Suprapubic skin (tissue), 4 donors: ENCODE results near the gene SPC24. TPM values are rescaled to one million over a fixed set of nuclear protein-coding genes. Genes with fewer than 3 reads are reported as not detected.
A peak's percentile ranks its signal among the peaks of the same experiment; 100 is the strongest.

Source experiments
- DNase-seq, 2 donors: peaks; one replicate each; pipeline ENCODE4 v3.0.0-alpha.2; 2019; ENCODE audit warnings: low spot score in 2 of 2
- H3K27ac ChIP-seq: fragments of 200-600 bp; sonication (generic); one replicate; pipeline ENCODE4 v1.5.1; 2019
- H3K27me3 ChIP-seq: fragments of 200-600 bp; sonication (generic); one replicate; pipeline ENCODE4 v1.5.1; 2019
- H3K36me3 ChIP-seq: fragments of 200-600 bp; sonication (generic); one replicate; pipeline ENCODE4 v1.5.1; 2019
- H3K4me1 ChIP-seq: fragments of 200-600 bp; sonication (generic); one replicate; pipeline ENCODE4 v1.5.1; 2019
- H3K4me3 ChIP-seq: fragments of 200-600 bp; sonication (generic); one replicate; pipeline ENCODE4 v1.5.1; 2019; ENCODE audit warnings: mild to moderate bottlenecking
- H3K9me3 ChIP-seq: fragments of 200-600 bp; sonication (generic); one replicate; pipeline ENCODE4 v1.5.1; 2019
- EP300 ChIP-seq: sonication (generic); formaldehyde crosslinking; IDR thresholded peaks from one replicate; pipeline ENCODE4 v1.6.1; 2017; ENCODE audit warnings: antibody characterized with exemption
- POLR2A ChIP-seq, 2 donors: fragments of 450-650 bp; IDR thresholded peaks; one replicate each; pipeline ENCODE4 v1.6.1; 2017; ENCODE audit warnings: antibody characterized with exemption in 2 of 2, mild to moderate bottlenecking in 2 of 2, moderate library complexity in 2 of 2
- POLR2AphosphoS5 ChIP-seq, 3 donors: sonication (generic); formaldehyde crosslinking; IDR thresholded peaks; one replicate each; pipeline ENCODE4 v1.6.1; 2017; ENCODE audit warnings: antibody characterized with exemption in 3 of 3
- WGBS: methylation state at CpG from one replicate; pipeline ENCODE4 v1.1.5; 2018; 5-methylcytosine and 5-hydroxymethylcytosine counted together
- total RNA-seq, 4 donors: library from RNA; depleted of rRNA; stranded (reverse); fragments of >200 nt; gene quantifications; one replicate each; pipeline ENCODE4 v1.1.0, GENCODE V29; 2016
- TF ChIP-seq, protein P1 (sequence below), 2 donors: fragments of 200-600 bp in 1 of 2; fragments of 450-650 bp in 1 of 2; sonication (generic) in 1 of 2; IDR thresholded peaks; one replicate each; pipeline ENCODE4 v1.5.1; 2016 to 2019; ENCODE audit warnings: antibody characterized with exemption in 2 of 2, mild to moderate bottlenecking in 1 of 2, moderate library complexity in 1 of 2

SPC24 gene
- total RNA-seq, 4 donors from 2014 or later, result 1.8 to 4.0 (median 3.7) TPM

DNA sequence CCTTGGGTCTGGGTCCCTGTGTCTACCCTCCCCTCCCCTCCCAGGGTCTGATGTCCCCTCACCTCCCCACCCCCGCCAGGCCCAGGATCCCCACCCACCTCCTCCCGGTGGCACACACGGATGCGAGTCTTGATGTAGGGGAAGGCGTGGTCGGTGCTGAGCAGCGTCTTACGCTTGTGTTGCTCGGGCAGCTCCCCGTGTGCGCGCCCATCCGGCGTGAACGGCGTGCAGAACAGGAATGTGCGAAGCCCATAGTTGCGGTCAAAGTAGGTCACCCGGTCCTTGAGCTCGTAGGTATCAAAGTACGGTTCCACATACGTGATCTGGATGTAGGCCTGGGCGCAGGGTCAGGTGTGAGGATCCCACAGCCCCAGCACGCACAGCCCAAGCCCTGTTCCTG, 46.2 kb upstream of the SPC24 start:
- H3K4me1 ChIP-seq, result peaks cover 44% of the 10 kb centered on the region
- WGBS, result 96% methylated on average over 22 of the region's 24 CpGs
- peaks cover 25% of the 10 kb centered on the region for H3K36me3 ChIP-seq
- H3K4me3 ChIP-seq, result no peak overlapping the region
- no peaks in the 10 kb centered on the region for H3K9me3 ChIP-seq
- H3K27ac ChIP-seq, result no peak overlapping the region
- no peak for DNase-seq
- no peaks in the 10 kb centered on the region for H3K27me3 ChIP-seq
- TF ChIP-seq, protein P1, sequence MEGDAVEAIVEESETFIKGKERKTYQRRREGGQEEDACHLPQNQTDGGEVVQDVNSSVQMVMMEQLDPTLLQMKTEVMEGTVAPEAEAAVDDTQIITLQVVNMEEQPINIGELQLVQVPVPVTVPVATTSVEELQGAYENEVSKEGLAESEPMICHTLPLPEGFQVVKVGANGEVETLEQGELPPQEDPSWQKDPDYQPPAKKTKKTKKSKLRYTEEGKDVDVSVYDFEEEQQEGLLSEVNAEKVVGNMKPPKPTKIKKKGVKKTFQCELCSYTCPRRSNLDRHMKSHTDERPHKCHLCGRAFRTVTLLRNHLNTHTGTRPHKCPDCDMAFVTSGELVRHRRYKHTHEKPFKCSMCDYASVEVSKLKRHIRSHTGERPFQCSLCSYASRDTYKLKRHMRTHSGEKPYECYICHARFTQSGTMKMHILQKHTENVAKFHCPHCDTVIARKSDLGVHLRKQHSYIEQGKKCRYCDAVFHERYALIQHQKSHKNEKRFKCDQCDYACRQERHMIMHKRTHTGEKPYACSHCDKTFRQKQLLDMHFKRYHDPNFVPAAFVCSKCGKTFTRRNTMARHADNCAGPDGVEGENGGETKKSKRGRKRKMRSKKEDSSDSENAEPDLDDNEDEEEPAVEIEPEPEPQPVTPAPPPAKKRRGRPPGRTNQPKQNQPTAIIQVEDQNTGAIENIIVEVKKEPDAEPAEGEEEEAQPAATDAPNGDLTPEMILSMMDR (IDR thresholded peaks at IDR 0.05), result no peak
- TF ChIP-seq EP300 (no peak), POLR2AphosphoS5 (IDR thresholded peaks at IDR 0.05) (no peak), POLR2A (IDR thresholded peaks at IDR 0.05) (no peak)

DNA sequence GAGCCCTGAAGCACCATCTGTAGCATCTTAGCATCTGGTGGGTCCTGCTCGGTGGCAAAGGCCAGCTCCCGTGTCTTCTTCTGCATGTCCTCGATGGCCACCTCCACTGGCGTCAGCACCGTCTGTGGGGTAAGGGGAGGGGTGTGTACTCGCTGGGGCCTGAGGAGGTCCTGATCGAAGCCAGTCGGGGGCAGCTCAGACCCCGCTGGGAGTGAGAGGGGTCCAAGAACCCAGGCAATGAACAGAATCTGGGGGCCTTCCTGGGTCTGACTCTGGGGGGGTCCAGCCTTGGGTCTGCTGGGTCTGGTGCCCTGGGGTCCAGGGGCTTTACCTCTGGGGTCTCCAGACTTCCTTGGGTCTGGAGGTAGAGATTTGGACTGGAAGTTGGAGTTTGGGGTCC, 45.3 kb upstream of the SPC24 start:
- DNase-seq, result no peak
- Histone ChIP-seq H3K27me3 (no peaks in the 10 kb centered on the region), H3K27ac (no peak overlapping the region)

DNA sequence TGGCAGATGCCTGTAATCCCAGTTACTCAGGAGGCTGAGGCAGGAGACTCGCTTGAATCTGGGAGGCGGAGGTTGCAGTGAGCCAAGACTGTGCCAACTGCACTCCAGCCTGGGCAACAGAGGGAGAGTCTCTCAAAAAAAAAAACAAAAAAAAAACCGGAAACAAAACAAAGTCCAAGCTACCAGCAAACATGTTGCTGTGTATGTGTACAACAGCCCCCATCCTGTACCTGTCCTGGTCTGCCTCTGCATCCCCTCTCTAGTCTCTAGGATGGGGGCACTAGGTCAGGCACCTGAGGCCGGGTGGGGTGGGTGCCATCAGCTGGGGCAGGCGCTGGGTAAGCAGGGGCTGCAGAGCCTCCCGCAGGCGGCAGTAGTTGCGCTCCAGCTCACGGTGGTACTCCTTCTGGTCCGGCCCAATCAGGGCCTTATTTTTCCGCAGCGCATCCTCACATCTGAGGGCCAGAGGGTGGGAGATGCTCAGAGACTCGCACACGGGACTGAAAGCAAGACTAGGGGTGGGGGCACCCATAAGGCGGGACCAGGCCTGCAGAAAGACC, 44.5 kb upstream of the SPC24 start:
- DNase-seq, result no peak
- H3K36me3 ChIP-seq, result peaks cover 24% of the 10 kb centered on the region
- no peaks in the 10 kb centered on the region for H3K9me3 ChIP-seq
- H3K27ac ChIP-seq, result no peak overlapping the region
- peaks cover 58% of the 10 kb centered on the region for H3K4me1 ChIP-seq
- WGBS, result 85% methylated on average over 15 of the region's 15 CpGs
- no peak overlapping the region for H3K4me3 ChIP-seq
- TF ChIP-seq POLR2A (IDR thresholded peaks at IDR 0.05) (no peak), POLR2AphosphoS5 (IDR thresholded peaks at IDR 0.05) (no peak), EP300 (no peak)
- TF ChIP-seq, protein P1 (IDR thresholded peaks at IDR 0.05), result no peak
- H3K27me3 ChIP-seq, result no peaks in the 10 kb centered on the region

More for the DNA sequence above, 45.3 kb upstream of the SPC24 start:
- no peaks in the 10 kb centered on the region for H3K9me3 ChIP-seq
- WGBS, result 89% methylated on average over 7 of the region's 9 CpGs
- peaks cover 53% of the 10 kb centered on the region for H3K4me1 ChIP-seq
- TF ChIP-seq, protein P1 (IDR thresholded peaks at IDR 0.05), result no peak
- TF ChIP-seq POLR2A (IDR thresholded peaks at IDR 0.05) (no peak), POLR2AphosphoS5 (IDR thresholded peaks at IDR 0.05) (no peak), EP300 (no peak)
- H3K36me3 ChIP-seq, result peaks cover 24% of the 10 kb centered on the region
- no peak overlapping the region for H3K4me3 ChIP-seq

DNA sequence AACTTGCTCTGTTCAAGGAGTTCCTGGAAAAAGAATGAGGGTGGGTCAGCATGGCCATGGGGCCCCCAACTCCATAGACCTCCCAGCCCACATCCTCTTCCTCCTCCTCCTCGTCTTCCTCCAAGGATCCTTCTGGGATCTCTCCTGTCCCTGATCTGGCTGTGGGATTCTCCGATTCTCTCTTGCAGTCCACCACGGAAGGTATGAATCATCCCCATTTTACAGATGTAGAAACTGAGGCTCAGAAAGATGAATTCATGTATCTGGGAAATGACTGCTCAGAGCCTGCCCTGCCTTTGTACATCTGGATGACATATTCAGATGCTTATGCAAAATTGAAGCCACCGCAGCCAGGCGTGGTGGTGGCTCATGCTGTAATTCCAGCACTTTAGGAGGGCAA, 43.9 kb upstream of the SPC24 start:
- Histone ChIP-seq H3K4me3 (no peak overlapping the region), H3K9me3 (no peaks in the 10 kb centered on the region), H3K4me1 (peaks cover 60% of the 10 kb centered on the region), H3K36me3 (peaks cover 24% of the 10 kb centered on the region), H3K27me3 (no peaks in the 10 kb centered on the region), H3K27ac (peak overlapping the region; percentile 45)
- TF ChIP-seq EP300 (no peak), POLR2AphosphoS5 (IDR thresholded peaks at IDR 0.05) (no peak), POLR2A (IDR thresholded peaks at IDR 0.05) (no peak)
- TF ChIP-seq, protein P1 (IDR thresholded peaks at IDR 0.05), result no peak
- no peak for DNase-seq
- WGBS, result 88% methylated on average over 5 of the region's 5 CpGs

DNA sequence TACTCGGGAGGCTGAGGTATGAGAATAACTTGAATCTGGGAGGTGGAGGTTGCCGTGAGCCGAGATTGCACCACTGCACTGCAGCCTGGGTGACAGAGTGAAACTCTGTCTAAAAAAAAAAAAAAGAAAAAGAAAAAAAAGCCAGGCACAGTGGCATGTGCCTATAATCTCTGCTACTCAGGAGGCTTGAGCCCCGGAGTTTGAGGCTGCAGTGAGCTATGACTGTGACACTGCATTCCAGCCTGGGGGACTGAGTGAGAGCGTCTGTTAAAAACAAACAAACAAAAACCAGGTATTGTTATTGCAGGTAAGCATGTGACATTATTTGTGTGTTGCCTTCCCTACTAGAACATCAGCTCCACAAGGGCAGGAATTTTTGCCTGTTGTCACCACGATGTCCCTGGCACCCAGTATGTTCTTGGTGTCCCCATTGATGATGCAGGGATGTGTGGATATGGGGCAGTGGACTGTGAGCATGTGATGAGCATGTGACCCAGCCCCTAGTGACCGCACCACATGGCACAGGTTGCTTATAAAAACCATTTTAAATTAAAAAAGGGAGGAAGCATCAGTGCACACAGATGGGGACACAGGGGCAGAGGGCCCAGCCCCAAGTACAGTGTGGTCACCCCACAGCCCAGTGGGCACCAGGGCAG, 43.3 kb upstream of the SPC24 start:
- Histone ChIP-seq H3K36me3 (peaks cover 26% of the 10 kb centered on the region), H3K27ac (peak overlapping the region; percentile 45), H3K4me1 (peaks cover 59% of the 10 kb centered on the region), H3K4me3 (no peak overlapping the region), H3K27me3 (no peaks in the 10 kb centered on the region), H3K9me3 (no peaks in the 10 kb centered on the region)
- DNase-seq, result no peak
- WGBS, result 60% methylated on average over 7 of the region's 7 CpGs
- TF ChIP-seq, protein P1 (IDR thresholded peaks at IDR 0.05), result no peak
- no peak for TF ChIP-seq POLR2AphosphoS5 (IDR thresholded peaks at IDR 0.05)
- TF ChIP-seq POLR2A (IDR thresholded peaks at IDR 0.05), result no peak
- TF ChIP-seq EP300, result no peak
